DMS153 treated with DMSO at 0.1 percent for 48 hours (cell line): ENCODE measurements around the gene ADA.

Source experiments
- DNase-seq: peaks from one replicate; lab custom pipeline; 2025; ENCODE audit not compliant: unreplicated experiment; lab: John Stamatoyannopoulos, UW

Gene ADA

DNA sequence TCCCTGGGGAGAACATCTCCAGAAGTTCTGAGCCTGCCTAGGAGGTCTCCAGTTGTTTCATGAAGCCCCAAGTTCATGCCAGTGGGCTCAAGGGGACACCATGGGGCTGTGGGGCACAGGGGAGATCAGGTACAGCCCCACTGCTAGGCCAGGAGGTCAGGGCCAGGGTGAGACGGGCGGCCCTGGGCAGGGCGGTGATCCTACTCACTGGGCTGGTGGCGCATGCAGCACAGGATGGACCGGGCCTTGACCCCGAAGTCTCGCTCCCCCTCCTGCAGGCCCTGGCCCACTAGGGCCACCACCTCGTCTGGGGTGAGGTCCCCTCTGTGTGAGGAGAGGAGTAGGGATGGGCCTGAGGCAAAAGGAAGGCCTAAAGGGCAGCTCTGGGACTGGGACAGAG, 26.1 kb downstream of the ADA start:
- DNase-seq = no peak

DNA sequence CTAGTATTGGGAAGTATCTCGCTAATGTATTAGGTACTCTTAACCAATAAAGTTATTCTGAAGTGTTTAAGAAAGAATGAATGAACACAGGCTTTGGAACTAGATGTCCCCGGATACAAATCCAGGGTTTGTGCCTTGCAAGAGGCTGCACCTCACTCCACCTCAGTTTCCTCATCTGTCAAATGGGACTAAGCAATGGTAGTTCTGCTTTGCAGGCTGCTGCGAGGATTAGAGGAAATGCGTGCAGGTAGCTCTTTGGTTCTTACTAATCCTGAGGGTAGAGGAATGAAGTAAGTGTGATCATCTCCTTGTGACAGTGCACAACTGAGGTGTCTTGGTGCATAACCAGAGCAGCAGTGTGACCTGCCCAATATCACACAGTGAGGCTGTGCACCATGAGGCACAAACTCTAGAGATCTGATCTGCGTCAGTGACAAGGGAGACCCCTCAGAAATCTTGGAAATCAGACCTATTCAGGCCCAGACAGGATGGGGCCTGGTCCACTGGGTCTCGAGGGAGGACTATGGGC, 26.7 kb downstream of the ADA start:
- DNase-seq = no peak

DNA sequence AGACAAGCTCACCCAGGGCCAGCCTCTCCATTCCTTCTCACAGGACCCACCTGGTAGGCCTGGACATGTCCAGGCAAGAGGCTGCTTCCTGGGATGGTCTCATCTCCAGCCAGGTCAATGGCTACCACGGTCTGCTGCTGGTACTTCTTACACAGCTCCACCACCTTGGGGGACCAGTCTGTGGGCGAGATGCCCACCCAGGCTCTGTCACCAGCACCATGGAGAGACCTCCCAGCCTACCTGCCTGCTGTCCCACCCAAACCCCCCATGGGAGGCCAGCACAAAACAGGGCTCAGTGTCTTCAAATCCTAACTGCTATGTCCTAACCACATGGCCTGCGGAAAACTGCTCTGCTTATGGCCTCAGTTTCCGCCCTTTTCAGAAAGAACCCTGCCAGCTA, 27.3 kb downstream of the ADA start:
- no peak for DNase-seq

DNA sequence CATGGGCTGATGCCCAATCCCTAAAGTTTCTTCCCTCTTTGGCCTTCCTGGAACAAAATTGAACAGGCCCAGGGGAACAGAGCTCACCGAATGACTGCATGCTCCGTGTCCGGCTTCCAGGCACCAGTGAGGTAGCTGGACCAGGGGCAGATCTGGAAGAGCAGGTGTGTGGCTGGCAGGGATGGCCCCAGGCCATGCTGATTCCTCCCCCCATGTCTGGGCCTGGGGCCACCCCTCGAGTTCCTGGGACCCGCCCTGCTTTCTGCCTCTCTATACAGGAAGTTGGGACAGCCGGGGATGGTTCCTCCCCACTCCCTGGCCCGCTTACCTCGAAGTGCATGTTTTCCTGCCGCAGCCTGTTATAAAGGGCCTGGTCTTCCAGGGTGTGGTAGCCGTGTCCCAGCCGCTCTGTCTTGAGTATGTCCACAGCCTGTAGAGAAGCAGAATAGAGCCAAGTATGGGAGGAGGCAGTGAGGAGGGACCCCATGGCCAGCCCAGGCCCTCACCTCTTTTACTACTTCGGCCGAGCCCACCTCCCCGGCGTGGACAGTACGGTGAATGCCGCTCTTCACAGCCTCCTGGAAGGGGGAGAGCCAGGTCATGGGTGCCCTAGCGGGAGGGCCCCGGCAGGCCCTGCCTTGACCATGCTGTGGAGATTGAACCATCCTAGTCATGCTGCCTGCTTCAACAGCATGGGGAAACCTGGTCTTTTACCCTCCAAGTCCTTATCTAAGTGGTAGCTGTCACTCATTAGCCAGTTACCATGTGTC, 28.8 kb downstream of the ADA start:
- DNase-seq = no peak

DNA sequence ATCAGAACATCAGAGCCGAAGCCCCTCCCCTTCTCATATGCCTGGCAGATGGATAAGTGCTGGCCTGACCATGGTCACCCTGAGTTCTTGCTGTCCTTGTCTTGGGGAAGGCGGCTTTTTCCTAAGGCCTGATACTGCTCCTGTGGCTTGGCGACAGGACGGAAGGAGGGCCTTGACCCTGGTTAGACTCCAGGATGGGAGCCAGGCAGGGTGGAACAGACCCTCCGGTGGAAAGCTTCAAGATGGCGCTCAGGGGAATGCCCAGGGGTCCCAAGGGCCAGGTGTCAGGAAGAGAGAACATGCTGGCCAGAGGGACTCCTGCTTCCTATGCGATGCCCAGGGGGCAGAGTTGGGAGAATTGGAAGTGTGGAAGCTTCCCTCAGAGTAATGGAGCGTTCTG, 29.6 kb downstream of the ADA start:
- no peak for DNase-seq

DNA sequence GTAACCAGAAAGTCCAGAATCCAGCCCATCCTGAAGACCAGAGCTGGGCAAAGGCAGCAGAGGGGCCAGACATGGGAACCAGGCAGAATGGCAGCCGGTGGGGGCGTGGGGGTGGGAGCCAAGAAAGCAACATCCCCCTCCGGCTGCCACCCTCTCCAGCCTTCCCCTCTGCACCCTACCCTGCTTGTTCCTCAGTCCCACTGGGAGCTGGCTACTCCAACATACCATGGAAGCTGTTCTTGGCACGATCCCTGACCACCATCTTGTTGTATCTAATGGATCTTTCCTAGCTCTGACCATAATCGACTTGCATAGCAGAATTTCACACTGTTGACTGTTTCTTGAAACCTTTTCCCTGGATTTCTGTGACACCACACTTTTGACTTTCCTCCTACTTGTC, 30.2 kb downstream of the ADA start:
- no peak for DNase-seq

DNA sequence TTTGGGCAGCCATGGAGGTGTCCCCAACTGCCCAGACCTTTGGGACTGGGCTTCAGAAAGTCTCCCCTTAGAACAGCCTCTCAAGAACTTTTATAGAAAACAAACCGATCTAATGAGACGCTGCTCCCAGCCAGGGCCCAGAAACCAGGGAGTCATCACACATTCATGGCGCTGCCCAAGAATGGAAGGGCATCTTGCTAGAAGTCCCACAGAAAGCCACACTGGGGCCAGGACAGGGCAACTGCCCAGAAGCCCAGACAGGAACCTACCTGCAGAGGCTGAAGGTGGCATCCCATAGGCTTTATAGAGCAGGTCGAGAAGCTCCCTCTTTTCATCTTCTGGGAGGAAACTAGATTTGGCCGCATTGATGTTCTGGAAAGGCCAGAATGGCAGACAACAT, 31.5 kb downstream of the ADA start:
- DNase-seq = no peak

DNA sequence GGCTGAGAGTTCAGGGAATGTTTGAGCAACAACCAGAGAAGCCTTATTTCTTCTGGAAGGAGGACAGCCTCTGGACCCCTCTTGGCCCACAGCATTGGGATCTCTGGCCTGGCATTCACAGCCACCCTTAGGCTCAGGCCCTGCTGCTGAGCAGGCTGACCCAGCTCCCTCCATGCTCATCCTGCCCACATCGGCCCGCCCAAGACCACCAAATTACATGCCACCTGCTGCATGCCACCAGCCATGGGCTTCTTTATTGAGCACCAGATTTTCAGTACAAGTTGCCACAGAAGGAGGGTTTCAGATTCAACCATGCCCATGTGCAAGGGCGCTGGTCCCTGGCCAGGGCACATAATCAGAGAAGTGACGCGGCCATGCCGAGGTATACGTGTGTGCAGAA, 32.2 kb downstream of the ADA start:
- no peak for DNase-seq

DNA sequence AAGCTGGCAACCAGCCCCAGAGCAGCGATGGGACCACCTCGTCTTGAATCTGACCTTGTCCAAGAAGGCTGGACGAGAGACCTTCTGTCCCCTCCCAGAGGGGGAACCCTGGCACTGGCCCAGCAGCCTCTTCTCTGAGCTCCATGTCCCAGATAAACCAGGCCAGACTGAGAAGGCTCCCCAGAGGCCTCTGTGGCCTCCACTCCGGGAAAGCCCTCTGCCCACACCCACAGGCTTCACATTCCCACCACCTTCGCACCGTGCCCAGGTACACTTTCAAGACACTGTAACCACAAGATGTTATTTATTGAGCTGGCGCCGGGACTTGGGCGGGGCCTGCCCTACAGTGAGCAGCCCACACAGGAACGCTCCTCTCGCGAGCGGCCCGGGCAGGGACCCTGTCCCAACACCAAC, 33.2 kb downstream of the ADA start:
- DNase-seq = no peak

DNA sequence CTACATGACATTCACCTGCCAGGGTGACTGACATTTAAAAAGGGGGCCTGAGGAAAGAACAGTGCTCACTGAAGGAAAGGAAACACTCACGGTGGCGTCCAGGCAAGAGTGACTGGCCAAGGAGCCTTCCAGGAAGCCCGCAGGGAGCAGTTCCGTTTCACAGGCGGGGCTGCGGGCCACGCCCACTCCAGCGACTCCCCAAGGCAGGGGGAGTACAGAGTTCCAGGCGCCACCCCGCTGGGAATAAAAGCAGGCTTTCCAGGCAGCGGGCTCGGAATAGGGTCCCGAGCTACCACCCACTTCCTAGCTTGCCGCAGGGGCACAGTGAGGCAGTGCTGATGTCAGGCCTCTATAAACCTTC, 34.9 kb downstream of the ADA start:
- no peak for DNase-seq

DNA sequence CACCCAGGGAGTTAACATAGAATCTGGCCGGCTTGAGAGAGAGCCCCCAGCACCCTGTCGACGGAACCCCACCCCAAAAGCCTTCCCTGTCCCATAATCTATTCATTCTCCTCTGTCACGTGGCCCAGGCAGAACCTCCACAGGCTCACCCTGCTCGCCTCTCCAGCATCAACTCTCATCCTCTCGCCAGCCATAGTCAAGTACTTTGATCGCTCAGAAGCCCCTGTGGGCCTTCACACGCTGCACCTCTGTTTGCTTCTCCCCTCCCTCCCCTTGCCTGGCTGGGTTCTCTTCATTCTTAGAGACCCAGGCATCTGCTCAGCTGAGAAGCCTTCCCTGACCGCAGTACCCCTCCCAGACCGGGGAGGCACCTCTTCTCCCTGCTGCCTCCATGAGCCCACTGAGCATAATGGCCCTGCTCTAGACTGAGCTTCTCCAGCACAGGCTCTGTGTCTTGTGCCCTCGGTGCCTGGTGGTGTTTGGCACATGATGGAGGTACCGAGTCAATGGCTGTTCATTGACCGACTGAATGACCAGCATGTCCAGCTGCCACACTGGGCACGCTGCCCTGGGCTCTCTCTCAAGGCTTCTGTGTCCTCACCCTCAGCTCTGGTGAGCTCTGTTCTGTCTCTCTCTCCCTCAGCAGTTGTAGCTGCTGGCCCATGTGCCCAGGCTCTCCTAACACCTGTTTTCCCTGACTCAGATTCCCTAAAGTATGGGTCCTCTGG, 35.5 kb downstream of the ADA start:
- DNase-seq = no peak

DNA sequence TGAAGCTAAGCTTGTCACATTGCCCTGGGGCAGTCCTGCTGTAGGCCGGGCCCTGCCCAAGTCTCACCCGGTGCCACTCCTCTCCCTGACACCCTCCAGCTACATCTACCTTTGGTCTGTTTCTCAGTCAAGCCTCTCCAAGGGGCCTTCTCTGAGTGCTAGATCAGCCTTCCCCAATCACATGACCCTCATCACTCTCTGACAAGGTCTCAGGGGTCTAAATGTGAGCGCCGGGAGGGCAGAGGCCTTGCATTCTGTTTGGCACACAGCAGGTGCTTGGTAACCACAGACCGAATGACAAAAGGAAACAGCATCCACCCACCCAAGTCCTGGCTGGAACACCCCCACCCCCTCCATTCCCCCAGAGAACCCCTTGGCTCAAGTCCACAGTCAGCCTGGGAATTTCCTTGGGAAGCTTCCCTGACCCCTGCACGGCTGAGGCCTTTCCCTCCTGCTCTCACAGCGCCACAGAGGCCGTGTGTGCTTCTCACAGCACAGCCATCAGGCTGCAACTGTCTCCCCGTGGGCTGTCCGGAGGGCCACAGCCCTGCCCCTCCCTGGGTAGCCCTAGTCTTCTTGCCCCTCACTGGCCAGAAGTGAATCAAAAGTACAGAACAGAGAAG, 36.2 kb downstream of the ADA start:
- no peak for DNase-seq

DNA sequence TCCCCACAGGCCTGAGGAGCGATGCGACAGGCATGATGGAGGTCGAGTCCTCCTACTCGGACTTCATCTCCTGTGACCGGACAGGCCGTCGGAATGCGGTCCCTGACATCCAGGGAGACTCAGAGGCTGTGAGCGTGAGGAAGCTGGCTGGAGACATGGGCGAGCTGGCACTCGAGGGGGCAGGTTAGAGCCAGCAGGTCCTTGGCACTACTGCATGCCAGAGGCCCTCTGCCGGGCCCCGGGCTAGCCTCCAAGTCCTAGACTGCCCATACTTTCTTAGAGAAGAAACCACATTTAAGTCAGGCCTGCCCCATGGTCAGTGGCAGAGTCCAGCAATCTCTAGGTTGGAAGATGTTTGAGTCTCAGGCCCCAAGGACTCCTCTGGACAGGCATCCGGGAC, 37.0 kb downstream of the ADA start:
- no peak for DNase-seq

DNA sequence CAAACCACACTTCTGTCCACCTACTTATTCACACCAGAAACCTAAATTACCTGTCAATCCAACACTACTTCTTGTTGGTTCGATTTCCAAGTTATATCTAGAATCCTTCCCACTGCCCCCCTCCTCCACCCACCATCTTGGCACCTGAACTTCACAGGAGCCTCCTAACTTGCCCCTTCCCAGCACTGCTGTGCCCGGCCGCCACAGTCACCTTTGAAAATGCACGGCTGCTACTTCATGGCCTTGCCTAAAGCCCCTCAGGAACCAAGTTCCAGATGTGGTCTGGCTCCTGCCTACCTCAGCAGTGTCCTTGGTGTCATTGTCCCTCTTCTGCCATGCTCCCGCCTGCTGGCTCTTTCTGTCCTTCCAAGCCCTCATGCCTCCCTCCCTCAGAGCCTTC, 37.9 kb downstream of the ADA start:
- DNase-seq = no peak

DNA sequence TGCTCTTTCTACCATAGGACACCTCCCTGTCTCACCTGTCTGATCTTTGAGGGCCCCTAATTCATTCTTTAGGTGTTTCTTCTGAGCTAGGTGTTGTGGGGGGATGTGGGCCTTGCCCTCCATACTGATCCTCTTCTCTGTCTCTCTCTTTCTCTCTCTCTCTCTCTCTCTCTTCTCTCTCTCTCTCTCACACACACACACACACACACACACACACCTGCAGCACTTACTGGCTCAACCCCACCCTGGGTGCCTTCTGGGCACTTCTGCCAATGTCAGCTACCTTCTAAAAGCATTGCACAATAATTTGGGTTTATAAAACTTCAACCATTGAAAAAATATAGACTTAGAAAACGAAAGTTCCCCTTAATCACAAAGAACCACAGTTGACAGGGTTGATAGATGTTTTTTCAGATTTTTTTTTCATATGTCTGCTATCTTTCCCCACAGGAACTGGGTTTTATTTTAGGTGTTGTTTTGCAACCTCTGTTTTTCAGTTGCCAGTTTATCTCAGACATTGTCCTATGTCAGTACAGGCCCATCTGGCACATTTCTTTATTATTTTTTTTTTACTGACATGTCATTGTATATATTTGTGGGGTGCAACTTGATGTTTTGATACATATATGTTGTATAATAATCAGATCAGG, 41.1 kb downstream of the ADA start:
- DNase-seq = no peak

DNA sequence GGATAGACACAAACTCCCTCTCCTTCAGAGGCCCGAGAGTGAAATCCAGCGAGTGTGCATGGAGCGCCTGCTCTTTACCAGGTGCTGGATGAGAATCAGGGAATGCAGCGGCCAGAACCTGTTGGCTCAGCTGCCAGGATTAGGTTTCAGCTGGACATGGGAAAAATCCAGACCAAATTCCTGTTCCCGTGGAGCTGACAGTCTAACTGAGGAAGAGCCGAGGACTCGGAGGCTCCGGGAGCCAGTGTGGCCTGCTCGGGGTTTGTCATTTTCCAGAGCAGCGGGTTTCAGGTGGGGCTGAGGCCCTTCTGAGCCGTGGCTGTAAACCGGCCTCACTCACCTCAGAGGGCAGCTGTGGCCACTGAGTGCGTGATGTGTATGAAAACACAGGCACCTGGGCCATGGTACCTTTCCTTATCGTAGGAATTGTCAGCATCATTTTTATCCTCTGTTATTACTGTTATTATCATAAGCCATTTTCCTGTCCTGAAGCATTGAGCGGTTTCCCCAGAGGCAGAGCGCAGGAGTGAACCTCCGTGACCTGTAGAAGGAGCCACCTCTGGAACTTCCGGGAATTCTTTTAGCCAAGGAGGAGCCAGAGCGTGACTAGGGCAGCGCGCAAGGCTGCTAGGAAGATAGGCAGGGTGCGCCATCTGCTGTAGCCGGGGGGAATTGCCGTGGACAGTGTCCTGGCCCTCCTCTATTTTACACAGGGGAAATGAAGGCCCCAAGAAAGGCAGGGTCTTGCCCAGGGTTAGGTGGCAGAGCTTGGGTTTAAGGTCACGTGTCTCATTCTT, 41.8 kb downstream of the ADA start:
- peak; percentile 87 for DNase-seq

DNA sequence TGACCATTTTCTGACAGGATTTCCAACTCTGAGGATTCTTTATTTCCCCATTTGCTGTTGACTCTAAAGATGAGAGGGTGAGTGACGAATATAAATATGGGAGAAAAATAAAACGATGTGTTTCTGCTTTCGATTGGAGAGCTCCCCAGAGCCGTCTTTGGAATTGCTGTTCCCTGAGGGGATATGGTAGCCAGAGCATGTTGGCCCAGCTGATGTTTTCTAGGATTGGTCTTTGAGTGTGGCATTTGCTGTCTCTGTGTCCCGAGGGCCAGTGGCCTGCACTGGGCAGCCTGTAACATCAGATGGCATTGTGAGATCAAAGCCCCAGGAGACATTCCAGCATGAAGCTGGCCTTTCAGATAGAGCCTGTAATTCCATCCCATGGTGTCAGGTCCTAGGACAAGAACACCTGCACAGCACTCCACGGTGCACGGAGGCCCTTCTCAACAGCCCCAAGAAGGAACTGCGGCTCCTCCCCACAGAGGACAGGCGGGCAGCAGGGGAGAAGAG, 42.4 kb downstream of the ADA start:
- no peak for DNase-seq

DNA sequence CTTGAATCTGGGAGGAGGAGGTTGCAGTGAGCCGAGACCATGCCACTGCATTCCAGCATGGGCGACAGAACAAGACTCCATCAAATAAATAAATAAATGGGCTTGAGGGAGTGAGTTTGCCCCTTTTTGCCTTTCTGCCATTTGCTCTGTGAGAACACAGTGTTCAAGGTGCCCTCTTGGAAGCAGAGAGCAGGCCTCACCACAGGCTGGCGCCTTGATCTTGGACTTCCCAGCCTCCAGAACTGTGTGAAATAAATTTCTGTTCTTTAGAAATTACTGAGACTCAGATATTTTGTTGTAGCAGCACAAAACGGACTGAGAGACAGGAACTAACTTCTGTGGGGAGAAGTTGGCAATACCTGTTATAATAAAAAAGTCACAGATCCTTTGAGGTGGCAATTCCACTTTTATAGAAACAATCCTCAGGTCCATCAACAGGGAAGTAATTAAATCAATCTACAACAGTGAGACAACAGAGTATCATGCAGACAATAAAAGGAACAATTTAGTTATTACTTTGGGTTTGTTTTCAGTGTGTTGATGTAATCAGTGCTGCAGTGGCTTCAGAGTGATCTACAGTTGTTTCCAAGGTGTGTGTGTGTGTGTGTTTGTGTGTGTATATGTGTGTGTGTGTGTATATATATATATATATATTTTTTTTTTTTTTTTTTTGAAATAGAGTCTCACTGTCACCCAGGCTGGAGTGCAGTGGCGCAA, 44.6 kb downstream of the ADA start:
- DNase-seq = no peak

DNA sequence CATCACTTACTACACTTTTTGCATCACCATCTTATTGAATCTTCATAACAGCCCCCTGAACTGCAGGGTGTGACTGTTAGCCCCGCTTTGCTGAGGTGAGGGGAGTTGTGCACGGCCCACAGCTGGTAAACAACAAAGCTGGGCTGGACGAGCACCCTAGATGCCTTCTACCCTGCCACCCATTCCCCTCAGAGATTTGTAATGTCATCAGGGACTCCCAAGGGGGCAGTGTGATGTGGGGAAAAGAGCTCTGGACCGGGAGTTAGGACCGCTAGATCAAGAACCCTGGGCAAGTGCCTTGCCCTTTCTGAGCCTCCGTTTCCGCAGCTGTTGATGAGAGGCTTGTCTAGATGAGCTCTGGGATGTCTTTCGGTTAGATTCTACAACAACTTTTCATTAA, 48.2 kb downstream of the ADA start:
- DNase-seq = no peak

DNA sequence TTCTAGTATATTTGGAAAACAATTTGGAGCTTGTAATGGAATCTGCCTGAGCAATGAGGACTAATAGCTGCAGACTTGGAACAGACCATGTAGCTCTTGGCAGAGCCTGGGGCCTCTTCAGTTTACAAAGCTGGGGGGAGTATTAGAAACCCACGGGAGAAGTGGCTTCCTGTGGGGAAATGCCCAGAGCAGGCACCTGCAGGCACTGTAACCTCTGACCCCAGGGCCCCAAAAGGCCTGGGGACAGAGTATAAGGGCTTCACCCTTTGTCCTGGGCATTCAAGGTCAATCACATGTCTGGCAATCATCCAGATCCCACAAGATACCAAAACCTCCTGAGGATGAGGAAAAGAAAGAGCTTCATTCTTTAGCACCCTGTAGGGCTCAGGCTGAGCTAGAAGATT, 49.7 kb downstream of the ADA start:
- DNase-seq = no peak
